Fibroblast of skin of scalp (primary cell): ENCODE data around the gene SGSM1. TPM values are rescaled to one million over a fixed set of nuclear protein-coding genes. Genes with fewer than 3 reads are reported as not detected.

ENCODE experiments used
- DNase-seq: peaks from one replicate; pipeline ENCODE4 v3.0.0-alpha.2; 2013
- polyA plus RNA-seq, 2 experiments: library from polyadenylated mRNA; unstranded; fragments of 120-200 nt; gene quantifications; one replicate each; pipeline ENCODE4 v1.2.1, GENCODE V29; 2013; ENCODE audit not compliant: insufficient read length in 2 of 2

SGSM1 gene, protein sequence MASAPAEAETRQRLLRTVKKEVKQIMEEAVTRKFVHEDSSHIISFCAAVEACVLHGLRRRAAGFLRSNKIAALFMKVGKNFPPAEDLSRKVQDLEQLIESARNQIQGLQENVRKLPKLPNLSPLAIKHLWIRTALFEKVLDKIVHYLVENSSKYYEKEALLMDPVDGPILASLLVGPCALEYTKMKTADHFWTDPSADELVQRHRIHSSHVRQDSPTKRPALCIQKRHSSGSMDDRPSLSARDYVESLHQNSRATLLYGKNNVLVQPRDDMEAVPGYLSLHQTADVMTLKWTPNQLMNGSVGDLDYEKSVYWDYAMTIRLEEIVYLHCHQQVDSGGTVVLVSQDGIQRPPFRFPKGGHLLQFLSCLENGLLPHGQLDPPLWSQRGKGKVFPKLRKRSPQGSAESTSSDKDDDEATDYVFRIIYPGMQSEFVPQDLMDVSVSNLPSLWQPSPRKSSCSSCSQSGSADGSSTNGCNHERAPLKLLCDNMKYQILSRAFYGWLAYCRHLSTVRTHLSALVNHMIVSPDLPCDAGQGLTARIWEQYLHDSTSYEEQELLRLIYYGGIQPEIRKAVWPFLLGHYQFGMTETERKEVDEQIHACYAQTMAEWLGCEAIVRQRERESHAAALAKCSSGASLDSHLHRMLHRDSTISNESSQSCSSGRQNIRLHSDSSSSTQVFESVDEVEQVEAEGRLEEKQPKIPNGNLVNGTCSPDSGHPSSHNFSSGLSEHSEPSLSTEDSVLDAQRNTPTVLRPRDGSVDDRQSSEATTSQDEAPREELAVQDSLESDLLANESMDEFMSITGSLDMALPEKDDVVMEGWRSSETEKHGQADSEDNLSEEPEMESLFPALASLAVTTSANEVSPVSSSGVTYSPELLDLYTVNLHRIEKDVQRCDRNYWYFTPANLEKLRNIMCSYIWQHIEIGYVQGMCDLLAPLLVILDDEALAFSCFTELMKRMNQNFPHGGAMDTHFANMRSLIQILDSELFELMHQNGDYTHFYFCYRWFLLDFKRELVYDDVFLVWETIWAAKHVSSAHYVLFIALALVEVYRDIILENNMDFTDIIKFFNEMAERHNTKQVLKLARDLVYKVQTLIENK
- polyA plus RNA-seq (2013, experiment 1 of 2; ENCODE audit: insufficient read length): not detected
- 0.02 TPM for polyA plus RNA-seq (2013, experiment 2 of 2; ENCODE audit: insufficient read length)

- DNase-seq: peak; percentile 39
Observed at GRCh38 chr22:24805790-24806662, at the start of gene SGSM1. Gene SGSM1, plus strand, starts transcription at chr22:24806211. Its CDS starts 115 bp downstream, at chr22:24806326.

GRCh38 chr22:24758164-24758799 lies 47.7 kb upstream of the SGSM1 start:
- peak; percentile 52 for DNase-seq

DNA sequence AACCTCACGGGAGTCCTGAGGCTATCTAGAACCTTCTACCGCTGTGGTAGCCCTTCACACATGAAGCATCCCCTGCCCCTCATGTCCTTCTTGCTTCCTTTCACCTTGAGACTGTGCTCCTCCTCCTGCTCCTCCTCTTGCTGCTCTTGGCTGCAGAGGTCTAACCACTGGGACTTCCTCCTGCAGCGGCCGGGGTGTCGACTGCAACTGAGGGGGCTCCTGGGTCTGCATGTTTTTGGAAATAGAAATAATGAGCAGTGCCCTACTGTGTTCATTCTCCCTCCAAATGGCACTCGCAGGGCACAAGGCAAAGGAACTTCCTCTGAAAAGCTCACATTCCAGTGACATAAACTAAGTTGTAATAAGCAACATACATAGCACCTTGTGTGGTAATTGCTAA lies 46.2 kb upstream of the SGSM1 start:
- DNase-seq: no peak

DNA sequence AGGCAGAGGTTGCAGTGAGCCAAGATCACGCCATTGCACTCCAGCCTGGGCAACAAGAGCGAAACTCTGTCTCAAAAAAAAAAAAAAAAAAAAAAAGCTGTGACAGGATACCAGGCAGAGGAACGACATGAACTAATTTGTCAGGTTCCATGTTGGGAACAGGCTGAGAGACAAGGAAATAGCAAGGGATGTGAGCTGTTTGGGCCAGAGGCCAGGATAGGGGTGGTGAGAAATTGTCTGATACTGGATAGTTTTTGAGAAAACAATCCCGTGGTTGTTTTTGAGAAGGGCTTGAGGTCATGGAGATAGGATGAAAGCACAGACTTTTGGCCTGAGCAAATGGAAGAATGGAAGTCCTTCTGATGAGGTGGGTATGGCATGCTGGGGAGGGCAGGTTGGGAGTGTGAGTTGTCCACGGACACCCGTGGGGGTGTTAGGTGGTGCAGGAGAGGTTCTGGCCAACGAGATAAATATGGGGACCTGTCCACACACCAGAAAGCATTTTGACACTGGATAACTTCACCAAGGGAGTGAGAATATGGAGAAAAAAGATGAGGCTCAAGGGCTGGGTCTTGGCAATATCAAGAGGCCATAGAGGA lies 45.2 kb upstream of the SGSM1 start:
- DNase-seq: no peak

GRCh38 chr22:24761888-24762675 lies 43.9 kb upstream of the SGSM1 start:
- no peak for DNase-seq

DNA sequence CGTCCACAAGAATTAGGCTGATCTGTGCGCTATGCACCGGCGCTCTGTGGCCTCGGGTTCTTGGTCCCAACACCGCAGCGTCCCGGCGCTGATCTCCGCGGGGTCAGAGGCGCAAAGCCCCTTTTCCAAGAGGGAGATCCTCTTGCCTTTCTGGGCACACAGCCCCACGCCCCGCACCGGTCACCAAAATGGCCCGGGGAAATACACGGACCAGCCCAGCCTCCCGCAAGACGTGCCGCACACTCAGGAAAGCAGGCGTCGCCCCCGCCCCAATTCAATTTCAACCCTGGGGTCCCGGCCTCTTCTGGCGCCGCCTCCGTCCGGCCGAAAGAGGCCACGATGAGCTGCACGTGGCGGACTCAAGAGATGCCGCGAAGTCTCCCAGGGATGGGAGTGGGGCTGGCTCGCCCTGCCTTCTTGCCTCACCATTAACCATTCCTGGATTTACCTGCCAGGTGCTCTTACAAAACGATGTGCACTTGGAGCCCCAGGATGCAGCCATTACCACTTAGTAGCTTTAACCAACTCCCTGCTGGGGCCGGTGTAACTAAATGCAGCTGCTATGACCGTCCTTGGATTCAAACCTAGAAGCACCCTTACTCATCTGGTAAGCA lies 42.0 kb upstream of the SGSM1 start:
- DNase-seq: no peak

DNA sequence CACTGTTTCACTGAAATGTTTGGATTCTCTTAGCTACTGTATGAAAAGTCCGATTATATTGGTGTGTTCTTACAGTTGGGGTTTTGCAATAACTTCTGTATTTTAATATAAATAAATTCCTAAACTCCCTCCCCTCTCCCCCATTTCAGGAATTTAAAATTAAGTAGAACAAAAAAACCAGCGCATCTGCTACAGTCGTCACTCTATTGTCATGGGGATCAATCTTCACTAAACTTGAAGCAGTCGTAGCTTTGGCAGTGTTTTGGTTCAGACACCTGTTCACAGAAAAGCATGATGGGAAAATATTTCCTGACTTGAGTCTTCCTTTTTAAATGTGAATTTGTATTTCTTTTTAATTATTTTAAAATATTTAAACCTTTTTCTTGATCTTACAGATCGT lies 40.8 kb upstream of the SGSM1 start:
- no peak for DNase-seq

- DNase-seq: peak; percentile 45
Observed at GRCh38 chr22:24768537-24769374, 37.3 kb upstream of the SGSM1 start.

DNA sequence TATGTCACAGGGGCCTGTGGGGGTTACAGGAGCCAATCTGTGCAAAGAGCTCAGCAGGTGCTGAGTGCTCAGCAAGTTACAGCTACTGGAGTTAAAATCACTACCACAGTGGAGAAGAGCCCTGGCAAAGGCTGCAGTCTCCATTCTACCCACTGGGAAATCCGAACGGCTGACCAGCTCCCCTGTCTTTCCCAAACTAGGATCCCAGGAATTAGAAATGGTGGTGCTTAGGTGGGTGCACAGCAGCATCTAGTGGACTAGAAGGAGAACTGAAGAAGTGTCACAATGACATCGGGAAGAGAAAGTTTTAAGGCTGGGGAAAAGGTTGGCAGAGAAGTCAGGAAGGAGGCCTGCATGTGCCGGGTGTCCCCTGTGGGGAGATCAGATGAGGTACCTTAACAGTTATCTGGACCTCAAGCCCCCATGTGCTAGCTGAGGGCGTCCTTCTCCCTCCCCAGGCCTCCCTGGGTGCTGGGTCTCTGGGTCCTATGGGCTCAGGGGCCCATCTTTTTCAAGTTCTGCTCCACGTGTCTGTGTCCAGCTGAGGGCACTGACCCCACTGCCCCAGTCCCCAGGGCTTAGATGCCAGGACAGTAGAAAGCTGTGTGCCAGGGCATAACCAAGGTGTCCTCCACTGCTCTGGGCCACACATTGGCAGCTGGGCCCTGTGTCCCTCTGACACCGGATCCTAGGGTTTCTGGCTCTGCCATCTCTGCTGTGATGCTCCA lies 33.4 kb upstream of the SGSM1 start:
- peak; percentile 39 for DNase-seq

GRCh38 chr22:24775769-24776492 lies 30.1 kb upstream of the SGSM1 start:
- DNase-seq: peak; percentile 14

- no peak for DNase-seq
Observed at GRCh38 chr22:24776525-24776924, 29.5 kb upstream of the SGSM1 start.

DNA sequence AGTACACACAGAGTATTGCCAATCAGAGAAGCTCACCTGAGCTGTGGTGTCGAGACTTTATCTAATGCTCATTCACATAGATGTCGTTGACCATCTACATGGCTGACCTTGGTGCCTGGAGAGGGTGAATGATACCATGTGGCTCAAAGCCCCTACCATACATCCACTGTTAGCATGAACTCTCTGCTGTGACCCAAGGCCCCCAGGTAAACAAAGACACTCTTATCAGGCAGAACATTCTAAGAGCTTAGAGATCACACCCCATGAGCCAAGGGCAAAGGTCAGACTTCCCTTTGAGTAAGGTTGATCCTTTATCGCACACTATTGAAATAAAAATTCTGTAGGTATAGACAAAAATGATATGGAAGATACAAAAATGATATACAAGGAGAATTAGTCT lies 16.5 kb upstream of the SGSM1 start:
- no peak for DNase-seq

- DNase-seq: no peak
Observed at GRCh38 chr22:24791362-24791761, 14.6 kb upstream of the SGSM1 start.

DNA sequence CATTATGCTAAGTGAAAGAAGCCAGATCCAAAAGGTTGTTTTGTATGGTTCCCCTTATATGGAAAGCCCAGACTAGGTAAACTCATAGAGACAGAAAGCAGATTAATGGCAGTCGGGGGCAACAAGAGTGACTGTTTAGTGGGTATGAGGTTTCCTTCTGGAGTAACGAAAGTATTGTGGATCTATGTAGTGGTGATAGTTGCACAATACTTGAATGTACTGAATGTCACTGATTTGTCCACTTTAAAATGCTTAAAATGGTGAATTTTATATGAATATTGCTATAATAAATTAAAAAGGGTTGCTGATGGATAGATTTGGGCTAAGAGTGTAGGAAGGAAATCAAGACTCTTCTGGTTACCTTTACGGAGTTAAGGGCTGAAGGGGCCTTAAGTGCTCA lies 10.0 kb upstream of the SGSM1 start:
- DNase-seq: no peak

- no peak for DNase-seq
Observed at GRCh38 chr22:24796860-24797259, 9.2 kb upstream of the SGSM1 start.

DNA sequence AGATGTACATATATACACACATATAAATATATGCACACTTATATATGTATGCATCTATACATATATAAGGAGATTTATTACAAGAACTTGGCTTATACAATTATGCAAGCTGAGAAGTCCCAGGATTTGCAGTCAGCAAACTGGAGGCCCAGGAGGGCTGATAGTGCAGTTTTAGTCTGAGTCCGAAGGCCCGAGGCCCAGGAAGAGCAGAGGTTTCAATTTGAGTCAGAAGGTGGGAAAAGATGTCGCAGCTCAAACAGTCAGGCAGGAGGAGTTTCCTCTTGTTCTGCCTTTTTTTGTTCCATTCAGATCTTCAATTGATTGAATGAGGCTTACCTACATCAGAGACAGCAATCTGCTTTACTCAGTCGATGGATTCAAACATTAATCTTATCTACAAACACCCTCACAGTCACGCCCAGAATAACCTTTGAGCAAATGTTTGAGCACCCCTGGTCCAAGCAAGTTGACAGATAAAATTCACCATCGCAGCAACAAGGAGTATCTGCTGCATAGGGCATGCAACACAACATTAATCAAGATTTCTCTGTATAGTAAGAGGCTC lies 4.0 kb upstream of the SGSM1 start:
- DNase-seq: no peak

DNA sequence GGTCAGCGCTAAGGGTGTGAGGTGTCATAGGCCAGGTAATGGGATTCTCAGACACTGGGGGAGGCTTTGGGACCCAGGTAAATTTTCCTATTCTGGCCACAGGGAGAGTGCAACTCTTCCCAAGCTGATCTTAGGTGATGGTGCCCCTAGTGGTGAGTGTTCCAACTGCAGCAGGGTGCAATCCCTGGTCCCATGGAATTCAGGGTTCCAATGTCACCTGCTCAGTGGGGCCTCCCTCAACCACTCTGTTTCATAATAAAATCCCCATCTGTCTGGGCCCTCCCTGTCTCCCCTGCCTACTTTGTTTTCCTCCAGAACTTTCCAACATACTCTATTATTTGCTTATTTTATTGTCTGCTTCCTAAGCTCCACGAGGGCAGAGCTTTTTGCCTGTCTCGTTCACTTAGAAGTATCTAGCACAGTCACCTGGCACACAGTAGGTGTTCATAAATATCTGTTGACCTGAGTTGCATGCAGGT lies 2.9 kb upstream of the SGSM1 start:
- DNase-seq: peak; percentile 20
